HG02970 (cell line): ENCODE results near the gene GGTLC2.
"Not testable (repeated sequence)": the region's sequence is repeated elsewhere in the genome, so short reads cannot be mapped to it uniquely, and the experiment has no call there.

Source experiments
- ATAC-seq: cut with Tn5 transposase; IDR thresholded peaks from one replicate; pipeline ENCODE4 v1.9.1; 2021; ENCODE audit warnings: mild to moderate bottlenecking, moderate library complexity, moderate number of reproducible peaks; ENCODE audit not compliant: unreplicated experiment, low FRiP score

The GGTLC2 gene

DNA sequence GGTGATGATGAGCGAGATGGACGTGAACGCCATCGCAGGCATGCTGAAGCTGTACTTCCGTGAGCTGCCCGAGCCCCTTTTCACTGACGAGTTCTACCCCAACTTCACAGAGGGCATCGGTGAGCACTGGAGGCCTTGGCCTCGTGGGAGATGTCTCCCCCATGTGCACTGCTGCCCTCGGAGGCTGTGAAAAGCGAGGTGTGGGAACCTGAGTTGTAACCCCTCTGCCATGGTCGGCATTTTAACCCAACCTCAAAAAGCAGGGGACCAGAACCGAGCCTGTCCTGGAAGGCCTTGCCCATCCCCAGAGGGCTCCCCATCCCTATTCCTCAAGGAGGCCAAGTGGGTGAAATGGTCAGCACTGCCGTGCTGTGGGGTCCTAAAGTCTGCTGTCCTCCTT is 10.9 kb upstream of the GGTLC2 start:
- not testable (repeated sequence) for ATAC-seq

DNA sequence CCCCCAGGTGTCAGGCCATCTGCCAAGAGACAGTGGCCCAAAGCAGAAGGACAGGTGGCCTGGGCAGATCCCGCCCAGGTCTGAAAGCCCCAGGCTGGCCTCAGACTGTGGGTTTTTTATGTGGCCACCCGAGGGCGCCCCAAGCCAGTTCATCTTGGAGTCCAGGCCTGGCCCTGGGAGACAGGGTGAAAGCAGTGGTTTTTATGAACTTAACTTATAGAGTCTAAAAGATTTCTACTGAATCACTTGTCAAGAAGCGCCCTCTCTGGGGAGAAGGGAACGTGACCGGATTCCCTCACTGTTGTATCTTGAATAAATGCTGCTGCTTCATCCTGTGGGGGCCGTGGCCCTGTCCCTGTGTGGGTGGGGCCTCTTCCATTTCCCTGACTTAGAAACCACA is 8.2 kb upstream of the GGTLC2 start:
- not testable (repeated sequence) for ATAC-seq

DNA sequence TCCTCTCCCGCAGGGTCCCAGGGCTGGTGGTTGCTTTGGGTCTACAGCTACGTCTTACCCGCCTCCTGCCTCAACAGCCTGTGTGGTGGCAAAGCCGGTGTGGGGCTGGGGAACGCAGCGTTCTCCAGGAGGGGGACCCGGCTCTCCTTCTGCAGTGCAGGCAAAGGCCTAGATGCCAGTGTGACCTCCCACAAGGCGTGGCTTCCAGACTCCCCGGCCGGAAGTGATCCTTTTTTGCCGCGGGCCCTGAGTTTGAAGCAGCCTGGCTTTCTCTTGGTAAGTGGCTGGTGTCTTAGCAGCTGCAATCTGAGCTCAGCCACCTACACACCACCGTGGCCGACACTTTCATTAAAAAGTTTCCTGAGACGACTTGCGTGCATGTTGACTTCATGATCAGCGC is 6.1 kb upstream of the GGTLC2 start:
- not testable (repeated sequence) for ATAC-seq

DNA sequence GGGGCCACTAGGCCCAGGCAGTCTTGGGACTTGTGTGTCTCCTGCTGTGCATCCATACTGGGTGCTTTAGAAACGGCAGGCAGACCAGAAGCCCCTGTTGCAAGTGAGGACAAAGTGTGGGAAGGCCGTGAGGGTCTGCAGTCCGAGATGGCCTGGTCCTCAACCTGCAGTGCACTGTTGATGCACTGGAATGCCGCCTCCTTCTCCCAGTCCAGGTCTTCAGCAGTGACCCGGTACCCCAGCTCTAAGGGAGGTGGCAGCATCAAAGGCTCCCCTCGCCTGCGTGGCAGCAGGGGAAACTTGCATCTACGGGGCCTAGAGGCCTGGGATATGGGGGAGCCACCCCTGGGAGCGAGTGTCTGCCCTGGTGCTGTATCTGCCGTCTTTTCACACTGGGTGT is 2.2 kb upstream of the GGTLC2 start:
- not testable (repeated sequence) for ATAC-seq

DNA sequence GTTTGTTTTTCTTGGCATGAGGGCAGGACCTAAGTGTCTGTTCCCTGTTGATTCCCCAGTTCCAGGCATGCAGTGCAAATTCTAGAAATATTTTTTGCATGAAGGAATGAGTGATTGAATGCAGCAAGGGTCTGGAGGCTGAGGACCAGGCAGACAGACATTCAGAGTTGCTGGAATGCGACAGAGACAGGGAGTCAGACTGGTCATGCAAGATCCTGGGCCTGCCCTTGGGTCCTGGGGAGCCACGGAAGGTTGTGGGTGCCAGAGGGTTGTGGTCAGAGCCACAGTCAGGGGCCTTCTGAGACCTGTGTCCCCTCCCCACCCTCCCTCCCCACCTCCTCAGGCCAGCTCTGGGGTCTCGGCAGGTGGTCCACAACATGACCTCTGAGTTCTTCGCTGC is 1.6 kb downstream of the GGTLC2 start:
- not testable (repeated sequence) for ATAC-seq

DNA sequence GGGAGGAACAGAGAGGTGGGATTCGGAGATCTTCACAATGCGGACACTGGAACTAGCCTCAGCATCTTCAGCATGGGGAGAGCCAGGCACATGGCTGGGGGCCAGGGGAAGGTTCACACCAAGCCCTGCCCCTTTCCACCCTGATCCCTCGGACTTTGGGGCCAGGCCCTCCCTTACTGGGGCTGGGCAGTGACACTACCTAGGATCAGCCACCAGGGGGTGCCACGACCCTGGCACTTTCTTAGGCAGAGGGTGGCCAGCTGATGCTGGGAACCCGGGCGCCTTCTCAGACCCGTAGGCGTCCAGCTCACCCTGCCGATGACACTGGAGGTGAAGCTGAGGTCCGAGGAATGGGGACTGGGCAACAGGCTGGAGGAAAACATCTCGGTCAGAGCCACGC is 3.5 kb downstream of the GGTLC2 start:
- not testable (repeated sequence) for ATAC-seq

DNA sequence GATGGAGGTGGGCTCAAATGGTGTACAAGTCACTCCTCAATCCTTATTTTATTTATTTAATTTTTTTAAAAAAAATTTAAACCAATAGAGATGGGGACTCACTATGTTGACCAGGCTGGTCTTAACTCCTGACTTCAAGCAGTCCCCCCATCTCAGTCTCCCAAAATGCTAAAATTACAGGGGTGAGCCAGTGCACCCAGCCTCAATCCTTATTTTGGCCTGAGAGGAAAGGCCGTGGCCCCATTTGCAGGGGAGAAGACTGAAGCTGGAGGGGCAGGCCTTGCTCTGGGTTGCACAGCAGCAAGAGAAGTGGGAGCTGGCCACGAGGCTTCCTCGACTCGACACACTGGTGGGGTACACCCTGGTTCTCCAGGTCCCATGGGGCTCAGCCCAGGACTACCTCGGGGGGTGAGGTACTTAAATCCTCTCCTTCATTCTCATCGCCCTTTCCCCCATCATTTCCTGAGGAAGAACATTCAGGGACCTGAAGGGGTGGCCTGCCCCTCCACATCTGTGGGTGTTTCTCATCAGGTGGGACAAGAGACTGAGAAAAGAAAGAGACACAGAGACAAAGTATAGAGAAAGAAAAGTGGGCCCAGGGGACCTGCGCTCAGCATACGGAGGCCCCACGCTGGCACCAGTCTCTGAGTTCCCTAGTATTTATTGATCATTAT is 4.6 kb downstream of the GGTLC2 start:
- ATAC-seq = not testable (repeated sequence)

DNA sequence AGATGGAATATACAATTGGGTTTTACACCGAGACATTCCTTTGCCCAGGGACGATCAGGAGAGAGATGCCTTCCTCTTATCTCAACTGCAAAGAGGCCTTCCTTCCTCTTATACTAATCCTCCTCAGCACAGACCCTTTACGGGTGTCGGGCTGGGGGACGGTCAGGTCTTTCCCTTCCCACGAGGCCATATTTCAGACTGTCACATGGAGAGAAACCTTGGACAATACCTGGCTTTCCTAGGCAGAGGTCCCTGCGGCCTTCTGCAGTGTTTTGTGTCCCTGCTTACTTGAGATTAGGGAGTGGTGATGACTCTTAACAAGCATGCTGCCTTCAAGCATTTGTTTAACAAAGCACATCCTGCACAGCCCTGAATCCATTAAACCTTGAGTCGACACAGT is 5.3 kb downstream of the GGTLC2 start:
- ATAC-seq = not testable (repeated sequence)

DNA sequence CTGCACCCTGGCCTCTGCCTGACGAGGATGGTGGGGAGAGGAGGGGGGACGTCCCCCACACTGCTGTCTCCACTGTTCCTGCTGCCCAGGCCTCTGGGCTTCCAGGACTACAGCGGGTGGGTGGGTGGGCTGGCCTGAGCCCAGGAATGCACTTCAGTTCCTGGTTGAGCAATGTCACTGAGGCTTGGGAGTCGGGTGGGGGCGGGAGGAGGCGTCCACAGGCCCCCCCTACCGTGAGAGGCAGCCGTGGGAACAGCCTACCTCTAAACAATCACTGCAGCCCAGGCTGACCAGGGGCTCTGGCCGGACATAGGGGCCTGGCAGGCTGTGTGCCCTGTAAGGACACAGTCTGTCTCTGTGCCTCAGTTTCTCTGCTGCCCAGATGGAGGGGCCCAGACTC is 6.0 kb downstream of the GGTLC2 start:
- ATAC-seq = not testable (repeated sequence)

DNA sequence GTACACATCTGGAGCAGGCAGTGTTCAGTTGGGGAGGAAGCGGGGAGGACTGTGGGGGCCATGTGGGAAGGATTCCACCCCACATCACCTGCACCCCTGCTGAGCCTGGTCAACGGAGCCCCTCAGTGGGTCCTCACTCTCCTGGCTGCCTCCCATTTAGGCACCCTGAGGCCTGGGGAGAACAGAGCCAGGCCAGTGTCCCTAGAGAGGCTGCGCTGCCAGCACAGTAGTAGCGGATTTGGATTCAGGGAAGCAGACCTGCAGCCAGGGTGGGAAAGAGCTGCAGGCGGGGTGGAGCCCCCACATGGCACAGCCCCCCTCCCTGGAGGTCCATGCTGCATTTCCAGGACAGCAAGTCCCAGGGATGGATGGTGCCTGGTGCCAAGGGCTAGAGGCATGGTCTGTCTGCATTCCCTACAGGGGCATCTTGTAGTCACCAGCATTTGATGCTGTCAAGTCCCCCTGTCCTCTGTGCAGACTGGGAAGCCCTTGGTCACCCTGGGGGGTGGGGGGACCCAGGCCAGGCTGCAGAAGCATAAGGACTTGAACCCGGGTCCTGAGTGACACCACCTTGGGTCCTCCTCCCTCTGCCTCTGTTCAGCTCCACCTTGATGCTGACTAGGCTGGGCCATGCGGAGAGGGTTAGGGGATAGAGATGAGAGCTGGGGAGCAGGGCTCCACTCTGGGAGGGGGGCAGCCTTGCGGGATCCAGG is 6.5 kb downstream of the GGTLC2 start:
- not testable (repeated sequence) for ATAC-seq

DNA sequence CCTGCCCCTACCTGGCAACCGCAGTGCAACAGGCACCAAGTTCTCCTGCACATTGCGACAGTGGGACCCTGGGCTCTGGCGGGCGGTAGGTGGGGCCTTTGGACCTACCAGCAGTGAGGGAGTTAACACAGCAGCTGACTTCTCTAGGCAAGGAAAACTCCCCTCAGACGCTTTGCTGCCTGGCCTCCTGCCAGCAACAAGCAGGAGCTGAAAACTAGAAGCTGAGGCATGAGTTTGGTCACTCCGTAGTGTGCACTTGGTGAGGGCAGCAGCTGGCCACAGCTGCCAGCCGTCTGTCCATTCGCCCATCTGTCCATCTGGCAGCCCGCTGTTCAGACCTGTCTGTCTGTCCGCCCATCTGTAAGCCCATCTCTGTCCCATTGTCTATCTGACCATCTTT is 7.2 kb downstream of the GGTLC2 start:
- ATAC-seq = not testable (repeated sequence)

DNA sequence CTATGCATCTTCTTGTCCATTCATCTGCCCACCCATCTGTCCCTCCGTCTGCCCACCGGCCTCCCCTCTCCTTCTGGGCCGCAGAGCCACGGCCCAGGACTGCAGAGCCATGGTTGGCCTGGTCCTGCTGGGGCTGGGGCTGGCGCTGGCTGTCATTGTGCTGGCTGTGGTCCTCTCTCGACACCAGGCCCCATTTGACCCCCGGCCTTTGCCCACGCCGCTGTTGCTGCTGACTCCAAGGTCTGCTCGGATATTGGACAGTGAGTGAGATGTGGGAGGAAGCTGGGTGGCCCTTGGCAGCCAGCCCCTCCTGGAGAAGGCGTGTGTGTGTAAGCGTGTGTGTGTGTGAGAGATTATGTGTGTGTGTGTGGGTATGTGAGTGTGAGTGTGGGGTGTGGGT is 7.7 kb downstream of the GGTLC2 start:
- ATAC-seq = not testable (repeated sequence)

DNA sequence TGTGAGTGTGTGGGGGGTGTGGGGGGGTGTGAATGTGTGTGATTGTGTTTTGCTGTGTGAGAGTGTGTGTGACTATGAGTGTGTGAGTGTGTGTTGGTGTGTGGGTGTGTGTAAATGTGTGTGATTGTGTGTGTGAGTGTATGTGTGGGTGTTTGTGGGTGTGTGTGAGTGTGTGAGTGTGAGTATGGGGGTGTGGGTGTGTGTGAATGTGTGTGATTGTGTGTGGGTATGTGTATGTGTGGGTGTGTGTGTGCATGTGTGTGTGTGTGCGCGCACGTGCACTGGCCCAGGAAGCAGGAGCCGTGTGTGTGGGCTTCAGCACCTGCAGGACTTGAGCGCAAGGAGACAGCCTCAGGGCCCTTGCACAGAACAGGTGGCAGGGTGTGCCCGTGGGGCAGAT is 8.2 kb downstream of the GGTLC2 start:
- not testable (repeated sequence) for ATAC-seq

DNA sequence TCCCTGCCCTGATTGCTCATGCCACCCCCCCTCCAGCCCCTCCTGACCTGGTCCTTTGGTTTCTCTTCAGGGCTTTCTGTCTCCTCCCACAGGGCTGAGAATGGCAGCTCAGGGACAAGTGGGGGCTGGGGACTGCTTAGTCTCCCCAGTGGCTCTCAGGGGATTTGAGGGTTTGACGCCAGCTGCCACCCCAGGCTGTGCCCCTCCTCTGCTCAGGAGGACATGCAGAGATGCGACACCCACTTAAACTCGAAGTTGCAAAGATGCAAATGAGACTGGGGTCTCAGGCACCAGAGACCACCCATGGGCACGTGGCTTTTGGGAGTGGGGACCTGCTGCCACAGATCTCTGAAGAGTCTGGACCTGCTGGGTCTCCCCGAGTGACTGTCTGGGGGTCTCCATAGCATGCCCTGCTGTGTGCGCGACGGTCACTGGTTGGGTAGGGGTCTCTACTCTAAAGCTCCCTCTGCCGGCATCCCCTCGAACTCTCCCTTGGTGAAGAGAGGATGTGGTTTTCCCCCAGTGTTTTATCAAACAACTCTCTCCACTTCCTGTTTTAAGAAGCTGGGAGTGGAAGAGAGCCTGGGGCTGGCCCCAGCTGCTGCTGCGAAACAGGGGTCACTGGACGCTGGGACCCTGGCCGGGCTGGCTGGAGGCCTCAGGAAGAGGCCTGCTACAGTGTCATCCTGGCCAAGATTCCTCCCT is 9.4 kb downstream of the GGTLC2 start:
- ATAC-seq = not testable (repeated sequence)

DNA sequence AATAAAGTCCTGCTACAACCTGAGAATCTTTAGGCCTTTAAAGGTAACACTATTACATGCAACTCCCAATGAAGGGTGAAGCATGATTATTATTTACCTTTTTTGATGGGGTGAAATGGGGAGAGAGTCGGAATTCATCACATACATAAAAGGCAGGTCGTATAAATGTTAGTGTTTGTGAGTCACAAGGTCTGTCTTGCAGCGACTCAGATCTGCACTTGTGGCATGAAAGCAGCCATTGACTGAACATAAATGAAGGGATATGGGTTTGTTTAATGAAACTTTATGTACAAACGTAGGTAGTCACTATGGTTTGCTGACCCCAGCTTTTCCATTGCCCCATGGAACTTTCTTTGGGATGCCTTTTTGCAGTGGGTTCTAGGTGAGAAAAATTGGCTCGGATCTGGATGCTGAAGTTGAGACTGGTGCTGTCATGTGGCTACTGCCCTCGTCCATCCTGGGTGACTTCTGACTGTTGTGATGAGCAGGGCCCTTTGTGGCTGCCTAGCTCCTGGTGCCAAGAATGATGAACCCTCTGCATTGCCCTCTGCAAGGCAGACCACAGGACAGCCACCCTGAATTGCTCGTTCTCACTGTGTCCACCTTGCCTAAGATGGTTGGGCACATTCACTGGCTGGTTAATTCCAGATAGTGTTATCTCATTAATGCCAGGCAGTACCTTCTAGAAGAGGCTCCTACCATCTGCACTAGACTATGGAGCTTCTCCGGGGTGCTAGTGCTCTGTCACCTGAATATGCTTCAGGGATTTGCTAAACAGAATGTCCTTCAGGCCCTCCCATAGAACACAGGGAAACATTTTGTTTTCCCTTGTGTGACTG is 11.3 kb downstream of the GGTLC2 start:
- ATAC-seq = no peak

DNA sequence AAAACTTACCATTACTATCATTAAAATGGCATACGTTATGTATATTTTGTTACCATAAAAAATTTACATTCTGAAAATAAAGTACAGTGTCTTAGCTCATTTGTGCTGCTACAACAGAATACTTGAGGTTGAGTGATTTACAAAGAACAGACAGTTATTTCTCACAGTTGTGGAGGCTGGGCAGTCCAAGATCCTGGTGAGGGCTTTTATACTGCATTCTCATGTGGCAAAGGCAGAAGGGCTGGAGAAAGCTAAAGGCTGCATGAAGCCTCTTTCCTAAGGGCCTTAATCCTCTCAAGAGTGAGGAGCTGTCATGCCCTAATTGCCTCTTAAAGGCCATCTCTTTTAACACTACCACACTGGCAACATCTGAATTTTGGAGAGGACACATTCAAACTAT is 13.3 kb downstream of the GGTLC2 start:
- ATAC-seq = no peak

DNA sequence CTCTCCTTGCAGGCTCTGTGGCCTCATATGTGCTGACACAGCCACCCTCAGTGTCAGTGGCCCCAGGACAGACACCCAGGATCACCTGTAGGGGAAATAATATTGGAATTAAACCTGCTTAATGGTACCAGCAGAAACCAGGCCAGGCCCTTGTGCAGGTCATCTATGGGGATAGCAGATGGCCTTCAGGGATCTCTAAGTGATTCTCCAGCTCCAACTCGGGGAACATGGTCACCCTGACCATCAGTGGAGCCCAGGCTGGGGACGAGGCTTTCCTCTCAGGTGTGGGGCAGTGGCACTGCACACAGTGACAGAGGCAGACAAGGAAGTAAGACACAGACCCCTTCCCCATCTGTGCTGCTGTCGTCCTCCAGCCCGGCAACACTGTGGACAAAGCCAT is 16.9 kb downstream of the GGTLC2 start:
- ATAC-seq = no peak

DNA sequence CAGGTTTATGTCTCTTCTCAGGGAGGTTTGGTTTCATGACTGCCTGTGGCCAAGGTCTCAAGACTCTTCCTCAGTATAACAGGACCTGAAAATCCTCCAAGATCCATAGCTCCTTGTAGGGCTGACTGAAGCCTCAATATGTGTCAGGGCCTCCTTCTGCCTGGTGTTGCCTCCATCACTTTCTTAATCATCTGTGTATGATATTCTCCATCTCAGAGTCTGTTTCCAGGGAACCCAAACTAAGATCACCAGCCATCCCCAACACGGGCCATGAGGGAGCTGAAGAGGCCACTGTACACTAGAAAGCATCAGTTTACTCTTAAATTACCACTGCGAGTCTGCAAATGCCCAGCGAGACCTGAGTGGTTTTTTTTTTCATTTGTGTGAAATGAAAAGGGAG is 17.7 kb downstream of the GGTLC2 start:
- no peak for ATAC-seq

DNA sequence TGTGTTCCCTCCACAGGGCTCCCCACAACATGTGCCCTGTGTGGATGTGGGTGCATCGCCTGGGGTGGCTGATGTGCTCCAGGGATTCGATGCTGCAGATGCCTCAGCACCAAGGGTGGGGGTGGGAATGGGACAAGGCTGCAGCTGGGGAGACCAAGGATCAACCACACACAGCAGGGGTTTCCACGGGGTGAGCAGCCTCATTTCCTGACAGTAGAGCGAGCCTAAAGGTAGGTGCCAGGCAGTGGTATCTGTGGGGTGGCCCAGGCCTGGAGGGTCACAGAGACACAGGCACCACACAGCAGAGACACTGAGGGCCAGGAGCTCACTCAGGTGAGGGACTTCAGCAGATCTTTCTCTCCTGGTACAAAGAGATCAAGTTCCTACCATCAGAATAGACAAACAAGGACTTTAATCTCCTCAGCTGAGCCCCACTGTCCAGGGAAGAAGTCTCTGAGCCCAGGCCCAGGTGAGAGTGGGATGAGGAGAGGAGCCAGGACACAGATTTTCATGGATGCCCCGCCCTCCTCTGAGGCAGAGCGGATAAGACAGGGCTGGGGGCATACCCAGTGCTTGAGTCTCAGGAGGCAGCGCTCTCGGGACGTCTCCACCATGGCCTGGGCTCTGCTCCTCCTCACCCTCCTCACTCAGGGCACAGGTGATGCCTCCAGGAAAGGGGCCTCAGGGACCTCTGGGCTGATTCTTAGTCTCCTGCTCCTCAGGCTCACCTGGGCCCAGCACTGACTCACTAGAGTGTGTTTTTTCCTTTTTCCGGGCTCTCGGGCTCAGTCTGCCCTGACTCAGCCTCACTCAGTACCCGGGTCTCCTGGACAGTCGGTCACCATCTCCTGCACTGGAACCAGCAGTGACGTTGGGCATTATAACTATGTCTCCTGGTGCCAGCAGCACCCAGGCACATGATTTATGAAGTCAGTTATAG is 19.7 kb downstream of the GGTLC2 start:
- no peak for ATAC-seq
